ENCODE measurements around the gene CEL. TPM values are rescaled to one million over a fixed set of nuclear protein-coding genes. Genes with fewer than 3 reads are reported as not detected.

CEL gene
- total RNA-seq, 1 experiment from 2014 or later: 6.9 TPM

DNA sequence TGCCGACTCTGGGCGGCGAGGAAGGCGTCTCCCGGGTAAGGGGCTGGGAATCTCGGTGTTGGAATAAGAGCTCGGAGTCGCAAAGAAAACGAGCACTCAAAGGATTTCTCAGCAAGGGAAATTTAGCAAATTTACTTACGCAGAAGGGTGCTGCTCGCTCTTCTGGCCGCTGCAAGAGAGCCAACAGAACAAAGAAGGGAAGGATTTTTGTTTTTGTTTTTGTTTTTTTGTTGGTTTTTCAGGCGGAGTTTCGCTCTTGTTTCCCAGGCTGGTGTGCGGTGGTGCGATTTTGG, 30.7 kb upstream of the CEL start:
- intact Hi-C loops (cut with micrococcal nuclease): no loop called here
- DNase-seq (ENCODE audit: low read depth, low spot score): no peak

GRCh38 chr9:133031496-133031911, 30.3 kb upstream of the CEL start:
- no peak for ATAC-seq
- Histone ChIP-seq H3K79me2 (ENCODE audit: insufficient read depth, low read length) (peaks cover 61% of the 10 kb centered on the region), H3K4me2 (ENCODE audit: low read length) (peak overlapping the region; percentile 85), H3K9ac (ENCODE audit: low read length) (peak overlapping the region; percentile 79), H3K4me3 (replicated peaks in 1 of 2; ENCODE audit: low read depth in 1 of 2, low read length in 2 of 2) (peak overlapping the region; percentile 78 to 98), H3K4me1 (ENCODE audit: control insufficient read depth in 1 of 2, insufficient read depth in 2 of 2, low read length in 2 of 2) (peaks cover 3 to 17% of the 10 kb centered on the region in 2 experiments; a peak in 3 of 4 replicates), H3K27ac (ENCODE audit: low read depth, low read length) (peak overlapping the region; percentile 82), H4K20me1 (ENCODE audit: insufficient read depth) (no peaks in the 10 kb centered on the region), H3K9me2 (ENCODE audit: insufficient read depth) (no peaks in the 10 kb centered on the region), H3K27me3 (ENCODE audit: insufficient read depth, low read length) (no peaks in the 10 kb centered on the region), H2AFZ (ENCODE audit: low read depth, low read length, poor library complexity, severe bottlenecking) (no peak overlapping the region), H3K36me3 (ENCODE audit: control insufficient read depth in 1 of 2, insufficient read depth in 2 of 2, low read length in 2 of 2) (peaks cover 7 to 12% of the 10 kb centered on the region in 2 experiments; a peak in 1 of 4 replicates), H3K9me3 (ENCODE audit: control insufficient read depth in 1 of 2, insufficient read depth in 1 of 2, low read depth in 1 of 2, low read length in 2 of 2) (no peaks in the 10 kb centered on the region)
- no TSS peak for BruUV-seq (replicated peaks)
- ChIA-PET RAD21 (ENCODE audit: low non-redundant PET in 1 of 2, low total read pairs in 2 of 2, uncharacterized antibody in 2 of 2, unreplicated experiment in 2 of 2) (no interaction called here), POLR2A (interaction anchor here (1.4 to 1.7 kb wide), 2 partner anchors 10 to 14 kb away, joined by 4 to 19 read pairs; no protein-coding TSS in a partner anchor), CTCF (interaction anchor here (1.1 to 1.8 kb wide), 3 partner anchors 10 to 113 kb away, joined by 6 to 47 read pairs (median 11); no protein-coding TSS in a partner anchor)
- intact Hi-C loops (cut with micrococcal nuclease): no loop called here
- peak; percentile 32 for DNase-seq (ENCODE audit: low read depth, low spot score)
- TF ChIP-seq POLR2A (IDR thresholded peaks at IDR 0.05; ENCODE audit: borderline replicate concordance, extremely low read depth, insufficient read depth, insufficient read length) (no peak), RAD21 (IDR thresholded peaks at IDR 0.05; ENCODE audit: low read depth) (no peak), MAX (IDR thresholded peaks at IDR 0.05) (peak; percentile 34; the same call in 1 of the 2 replicates), EGR1 (IDR thresholded peaks at IDR 0.05; ENCODE audit: low read depth) (no peak), FOSL1 (IDR thresholded peaks at IDR 0.05; ENCODE audit: low read depth) (no peak), CBX3 (IDR thresholded peaks at IDR 0.05; ENCODE audit: low read depth) (0 out of 2 replicates have a peak, but pooled peaks have one; percentile 31), CEBPB (IDR thresholded peaks at IDR 0.05; ENCODE audit: low read depth) (no peak)

More for the DNA sequence above, 30.7 kb upstream of the CEL start:
- H3K9me3 ChIP-seq (ENCODE audit: control insufficient read depth in 1 of 2, insufficient read depth in 1 of 2, low read depth in 1 of 2, low read length in 2 of 2): no peaks in the 10 kb centered on the region
- ATAC-seq: no peak
- peak overlapping the region; percentile 78 to 98 for H3K4me3 ChIP-seq (replicated peaks in 1 of 2; ENCODE audit: low read depth in 1 of 2, low read length in 2 of 2)
- no TSS peak for BruUV-seq (replicated peaks)
- peaks cover 3 to 17% of the 10 kb centered on the region in 2 experiments; a peak in 3 of 4 replicates for H3K4me1 ChIP-seq (ENCODE audit: control insufficient read depth in 1 of 2, insufficient read depth in 2 of 2, low read length in 2 of 2)
- H3K4me2 ChIP-seq (ENCODE audit: low read length): peak overlapping the region; percentile 85
- H4K20me1 ChIP-seq (ENCODE audit: insufficient read depth): no peaks in the 10 kb centered on the region
- ChIA-PET CTCF (interaction anchor here (1.1 to 1.8 kb wide), 3 partner anchors 9 to 208 kb away, joined by 3 to 47 read pairs (median 11); no protein-coding TSS in a partner anchor), RAD21 (ENCODE audit: low non-redundant PET in 1 of 2, low total read pairs in 2 of 2, uncharacterized antibody in 2 of 2, unreplicated experiment in 2 of 2) (no interaction called here), POLR2A (interaction anchor here (1.2 to 1.7 kb wide), 3 partner anchors 9 to 14 kb away, joined by 4 to 19 read pairs (median 4); no protein-coding TSS in a partner anchor)
- H3K36me3 ChIP-seq (ENCODE audit: control insufficient read depth in 1 of 2, insufficient read depth in 2 of 2, low read length in 2 of 2): peaks cover 4 to 12% of the 10 kb centered on the region in 2 experiments; a peak in 1 of 4 replicates
- H3K9me2 ChIP-seq (ENCODE audit: insufficient read depth): no peaks in the 10 kb centered on the region
- no peaks in the 10 kb centered on the region for H3K27me3 ChIP-seq (ENCODE audit: insufficient read depth, low read length)
- no peak for TF ChIP-seq RAD21 (IDR thresholded peaks at IDR 0.05; ENCODE audit: low read depth)
- TF ChIP-seq POLR2AphosphoS5 (IDR thresholded peaks at IDR 0.05; ENCODE audit: low read depth, low read length): no peak
- no peak for TF ChIP-seq TCF7L2 (IDR thresholded peaks at IDR 0.05; ENCODE audit: borderline replicate concordance, extremely low read depth, insufficient read depth, insufficient read length)
- TF ChIP-seq MAX (IDR thresholded peaks at IDR 0.05): no peak
- peak overlapping the region; percentile 82 for H3K27ac ChIP-seq (ENCODE audit: low read depth, low read length)
- H3K79me2 ChIP-seq (ENCODE audit: insufficient read depth, low read length): peaks cover 57% of the 10 kb centered on the region
- no peak overlapping the region for H2AFZ ChIP-seq (ENCODE audit: low read depth, low read length, poor library complexity, severe bottlenecking)
- H3K9ac ChIP-seq (ENCODE audit: low read length): peak overlapping the region; percentile 79
